Brain microvascular endothelial cell (primary cell): ENCODE results near the gene FAM177B.

ENCODE experiments used
- DNase-seq: peaks from one replicate; pipeline ENCODE4 v3.0.0-alpha.2; 2020
- H3K27ac ChIP-seq: fragments of 250-450 bp; sonication (Bioruptor Pico); 2 replicates; pipeline ENCODE4 v1.5.1; 2020; ENCODE audit warnings: mild to moderate bottlenecking, moderate library complexity
- H3K27me3 ChIP-seq: fragments of 250-450 bp; sonication (Bioruptor Pico); replicated peaks from 2 replicates; pipeline ENCODE4 v1.5.1; 2020; ENCODE audit warnings: mild to moderate bottlenecking
- H3K36me3 ChIP-seq: fragments of 250-450 bp; sonication (Bioruptor Pico); replicated peaks from 2 replicates; pipeline ENCODE4 v1.5.1; 2020; ENCODE audit warnings: mild to moderate bottlenecking
- H3K4me3 ChIP-seq: 2 replicates; pipeline ENCODE4 v1.5.1; 2011; ENCODE audit warnings: low read depth, mild to moderate bottlenecking, control low read depth, low read length, moderate library complexity
- in situ Hi-C: cut with HindIII; loops from 2 replicates; pipeline ENCODE4 v1.10.0; 2017; ENCODE audit warnings: low sequenced_read_pairs, low pct_ligation_motif_present
- TF ChIP-seq, protein P1 (sequence below): IDR thresholded peaks from 2 replicates; pipeline ENCODE4 v1.5.1; 2011; ENCODE audit warnings: low read depth, mild to moderate bottlenecking, moderate library complexity, low read length, control low read depth, inconsistent platforms; ENCODE audit errors: missing control alignments

FAM177B gene

DNA sequence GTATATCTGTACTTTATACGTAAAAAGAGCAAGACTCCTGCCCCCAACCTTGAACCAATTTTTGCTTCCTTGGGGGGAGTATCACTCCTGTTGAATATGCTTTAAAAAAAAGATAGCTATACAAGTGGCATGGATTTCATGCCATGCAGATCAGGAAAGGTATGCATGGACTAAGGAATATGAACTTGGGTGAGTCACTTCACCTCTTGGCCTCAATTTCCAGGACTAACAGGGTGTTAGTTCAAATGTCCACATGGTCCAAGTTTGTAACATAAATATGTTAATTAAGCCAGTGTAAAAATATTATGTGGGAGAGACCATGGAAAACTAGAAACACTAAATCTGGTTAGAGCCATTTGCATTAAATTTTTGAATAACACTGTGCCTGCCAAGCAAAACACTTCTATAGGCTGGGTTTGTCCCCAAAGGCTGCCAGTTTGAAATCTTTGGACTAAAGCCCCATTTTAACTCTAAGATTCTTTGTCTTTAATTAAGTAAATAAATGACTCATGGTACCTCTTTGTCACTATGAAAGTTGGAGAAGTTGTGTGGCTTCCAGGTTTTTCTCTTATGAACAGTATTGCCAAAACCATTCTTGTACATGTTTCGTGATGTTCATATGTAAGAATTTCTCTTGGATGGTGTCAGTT is 33.1 kb downstream of the FAM177B start:
- Histone ChIP-seq H3K36me3 (no peaks in the 10 kb centered on the region), H3K27me3 (no peaks in the 10 kb centered on the region), H3K4me3 (no peak overlapping the region), H3K27ac (no peak overlapping the region)
- in situ Hi-C loops: no loop called here
- TF ChIP-seq, protein P1, sequence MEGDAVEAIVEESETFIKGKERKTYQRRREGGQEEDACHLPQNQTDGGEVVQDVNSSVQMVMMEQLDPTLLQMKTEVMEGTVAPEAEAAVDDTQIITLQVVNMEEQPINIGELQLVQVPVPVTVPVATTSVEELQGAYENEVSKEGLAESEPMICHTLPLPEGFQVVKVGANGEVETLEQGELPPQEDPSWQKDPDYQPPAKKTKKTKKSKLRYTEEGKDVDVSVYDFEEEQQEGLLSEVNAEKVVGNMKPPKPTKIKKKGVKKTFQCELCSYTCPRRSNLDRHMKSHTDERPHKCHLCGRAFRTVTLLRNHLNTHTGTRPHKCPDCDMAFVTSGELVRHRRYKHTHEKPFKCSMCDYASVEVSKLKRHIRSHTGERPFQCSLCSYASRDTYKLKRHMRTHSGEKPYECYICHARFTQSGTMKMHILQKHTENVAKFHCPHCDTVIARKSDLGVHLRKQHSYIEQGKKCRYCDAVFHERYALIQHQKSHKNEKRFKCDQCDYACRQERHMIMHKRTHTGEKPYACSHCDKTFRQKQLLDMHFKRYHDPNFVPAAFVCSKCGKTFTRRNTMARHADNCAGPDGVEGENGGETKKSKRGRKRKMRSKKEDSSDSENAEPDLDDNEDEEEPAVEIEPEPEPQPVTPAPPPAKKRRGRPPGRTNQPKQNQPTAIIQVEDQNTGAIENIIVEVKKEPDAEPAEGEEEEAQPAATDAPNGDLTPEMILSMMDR: no peak
- no peak for DNase-seq

DNA sequence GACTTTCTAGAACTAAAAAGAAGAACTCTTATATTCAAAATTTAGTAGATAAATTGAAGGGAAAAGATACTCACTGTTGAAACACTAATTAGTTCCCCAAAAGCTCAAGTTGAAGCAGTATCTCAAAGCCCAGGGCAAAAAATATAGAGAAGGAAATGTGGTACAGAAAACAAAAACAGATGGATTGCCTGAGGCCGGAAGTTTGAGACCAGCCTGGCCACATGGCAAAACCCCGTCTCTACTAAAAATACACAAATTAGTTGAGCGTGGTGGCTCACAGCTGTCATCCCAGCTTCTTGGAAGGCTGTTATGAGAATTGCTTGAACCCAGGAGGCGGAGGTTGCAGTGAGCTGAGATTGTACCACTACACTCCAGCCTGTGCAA is 36.0 kb downstream of the FAM177B start:
- Histone ChIP-seq H3K27me3 (no peaks in the 10 kb centered on the region), H3K36me3 (no peaks in the 10 kb centered on the region), H3K4me3 (no peak overlapping the region), H3K27ac (no peak overlapping the region)
- in situ Hi-C loops: no loop called here
- no peak for DNase-seq
- TF ChIP-seq, protein P1: no peak

DNA sequence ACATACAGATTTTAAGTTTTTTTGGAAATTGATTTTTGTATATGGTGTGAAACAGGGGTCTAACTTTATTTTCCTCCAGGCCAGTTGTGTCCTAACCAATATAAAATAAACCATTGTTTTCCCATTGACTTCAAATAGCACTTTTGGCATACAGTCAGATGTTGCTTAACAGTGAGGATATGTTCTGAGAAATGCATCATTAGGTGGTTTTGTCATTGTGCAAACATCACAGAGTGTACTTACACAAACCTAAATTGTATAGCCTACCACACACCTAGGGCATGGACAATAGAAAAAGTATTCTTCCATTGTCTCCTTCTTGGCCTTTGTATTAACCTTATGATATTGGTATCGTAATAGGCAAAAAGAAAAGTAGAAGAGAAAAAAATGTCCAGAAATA is 40.5 kb downstream of the FAM177B start:
- TF ChIP-seq, protein P1: no peak
- no peaks in the 10 kb centered on the region for H3K27me3 ChIP-seq
- H3K36me3 ChIP-seq: no peaks in the 10 kb centered on the region
- in situ Hi-C loops: no loop called here
- H3K27ac ChIP-seq: no peak overlapping the region
- no peak overlapping the region for H3K4me3 ChIP-seq
- DNase-seq: no peak

DNA sequence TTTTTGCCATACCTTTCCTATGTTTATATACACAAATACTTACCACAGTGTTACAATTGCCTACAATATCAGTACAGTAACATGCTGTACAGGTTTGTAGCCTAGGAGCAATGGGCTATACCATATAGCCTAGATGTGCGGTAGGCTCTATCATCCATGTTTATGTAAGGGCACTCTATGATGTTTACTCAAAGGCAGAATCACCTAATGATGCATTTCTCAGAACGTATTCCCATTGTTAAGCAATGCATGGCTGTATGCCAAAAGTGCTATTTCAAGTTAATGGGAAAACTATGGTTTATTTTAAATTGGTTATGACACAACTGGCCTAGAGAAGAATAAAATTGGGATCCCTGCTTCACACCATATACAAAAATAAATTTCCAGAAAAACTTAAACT is 41.0 kb downstream of the FAM177B start:
- TF ChIP-seq, protein P1: no peak
- no peaks in the 10 kb centered on the region for H3K36me3 ChIP-seq
- no peak overlapping the region for H3K27ac ChIP-seq
- no peak for DNase-seq
- H3K27me3 ChIP-seq: no peaks in the 10 kb centered on the region
- in situ Hi-C loops: no loop called here
- no peak overlapping the region for H3K4me3 ChIP-seq

DNA sequence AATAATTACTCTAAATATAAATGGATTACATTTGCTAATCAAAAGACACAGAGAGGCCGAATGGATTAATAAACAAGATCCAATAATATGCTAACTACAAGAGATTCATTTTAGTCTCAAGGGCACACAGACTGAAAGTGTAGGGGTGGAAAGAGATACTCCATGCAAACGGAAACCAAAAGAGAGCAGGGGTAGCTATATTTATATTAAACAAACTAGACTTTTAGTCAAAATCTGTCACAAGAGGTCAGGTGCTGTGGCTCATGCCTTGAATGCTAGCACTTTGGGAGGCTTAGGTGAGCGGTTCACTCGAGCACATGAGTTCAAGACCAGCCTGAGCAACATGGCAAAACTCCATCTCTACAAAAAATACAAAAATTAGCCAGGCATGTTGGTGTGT is 44.2 kb downstream of the FAM177B start:
- H3K36me3 ChIP-seq: no peaks in the 10 kb centered on the region
- no peak overlapping the region for H3K27ac ChIP-seq
- in situ Hi-C loops: loop anchor here (10.0 kb wide), 1 partner anchor 304 kb away; no protein-coding TSS in a partner anchor
- DNase-seq: no peak
- H3K4me3 ChIP-seq: no peak overlapping the region
- TF ChIP-seq, protein P1: no peak
- H3K27me3 ChIP-seq: peaks cover 3% of the 10 kb centered on the region

DNA sequence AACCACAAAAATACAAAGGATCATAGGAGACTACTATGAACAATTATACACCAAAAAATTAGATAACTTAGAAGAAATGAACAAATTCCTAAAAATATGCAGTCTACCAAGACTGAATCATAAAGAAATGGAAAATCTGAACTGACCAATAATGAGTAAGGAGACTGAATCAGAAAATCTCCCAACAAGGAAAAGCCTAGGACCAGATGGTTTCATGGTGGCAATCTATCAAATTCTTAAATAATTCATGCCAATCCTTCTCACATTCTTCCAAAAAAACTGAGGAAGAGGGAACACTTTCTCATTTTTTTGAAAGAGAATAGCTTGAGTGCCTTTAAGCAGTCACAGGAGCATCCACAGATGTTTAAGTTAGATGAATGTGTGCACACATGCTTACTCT is 46.0 kb downstream of the FAM177B start:
- Histone ChIP-seq H3K4me3 (no peak overlapping the region), H3K36me3 (no peaks in the 10 kb centered on the region), H3K27ac (no peak overlapping the region), H3K27me3 (peaks cover 3% of the 10 kb centered on the region)
- TF ChIP-seq, protein P1: no peak
- no peak for DNase-seq
- in situ Hi-C loops: loop anchor here (10.0 kb wide), 1 partner anchor 302 kb away; no protein-coding TSS in a partner anchor
